Endothelial cell (in vitro differentiated cells): ENCODE results near the gene DPM3. TPM values are rescaled to one million over a fixed set of nuclear protein-coding genes. Genes with fewer than 3 reads are reported as not detected.

ENCODE experiments used
- DNase-seq: peaks from one replicate; pipeline ENCODE4 v3.0.0; 2021; ENCODE audit warnings: low spot score
- H3K27ac Mint-ChIP-seq: one replicate; pipeline ENCODE4 v1.8.0; 2021; ENCODE audit warnings: mixed read lengths, inconsistent platforms; ENCODE audit not compliant: unreplicated experiment
- H3K27me3 Mint-ChIP-seq: one replicate; pipeline ENCODE4 v1.8.0; 2021; ENCODE audit warnings: mild to moderate bottlenecking, moderate library complexity, mixed read lengths, inconsistent platforms; ENCODE audit not compliant: unreplicated experiment
- H3K36me3 Mint-ChIP-seq: one replicate; pipeline ENCODE4 v1.8.0; 2021; ENCODE audit warnings: mild to moderate bottlenecking, low read depth, mixed read lengths, inconsistent platforms; ENCODE audit not compliant: unreplicated experiment
- H3K4me1 Mint-ChIP-seq: one replicate; pipeline ENCODE4 v1.8.0; 2021; ENCODE audit warnings: mild to moderate bottlenecking, mixed read lengths, inconsistent platforms; ENCODE audit not compliant: unreplicated experiment
- H3K4me3 Mint-ChIP-seq: one replicate; pipeline ENCODE4 v1.8.0; 2021; ENCODE audit warnings: mild to moderate bottlenecking, mixed read lengths, inconsistent platforms; ENCODE audit not compliant: unreplicated experiment
- H3K9me3 Mint-ChIP-seq: one replicate; pipeline ENCODE4 v1.8.0; 2021; ENCODE audit warnings: mixed read lengths, inconsistent platforms; ENCODE audit not compliant: unreplicated experiment
- CTCF ChIP-seq: fragments of 200-600 bp; sonication (generic); IDR thresholded peaks from one replicate; pipeline ENCODE4 v1.5.0; 2021; ENCODE audit warnings: antibody characterized with exemption; ENCODE audit not compliant: unreplicated experiment
- total RNA-seq: library from RNA; stranded (reverse); fragmentation: NEBNext Ultra II Directional; extraction: Animal tissue kit (Norgen Biotek cat#: 25700); gene quantifications from one replicate; pipeline ENCODE4 v1.2.1, GENCODE V29; 2021; ENCODE audit not compliant: unreplicated experiment

The DPM3 gene
- total RNA-seq, 1 donor from 2014 or later, result 39.2 TPM

GRCh38 chr1:155091071-155092051 lies 49.0 kb downstream of the DPM3 start:
- Mint-ChIP-seq H3K9me3 (no peaks in the 10 kb centered on the region), H3K27me3 (peaks cover 15% of the 10 kb centered on the region), H3K4me3 (peak overlapping the region; percentile 29), H3K36me3 (peaks cover 14% of the 10 kb centered on the region), H3K27ac (no peak overlapping the region), H3K4me1 (peaks cover 32% of the 10 kb centered on the region)
- TF ChIP-seq CTCF, result peak; percentile 99
- DNase-seq, result peak; percentile 95

Other genes with a start within 250 kb of the DPM3 start
- gene PMVK, start 203.8 kb downstream of the DPM3 start, total RNA-seq, result 26.7 TPM
- gene PBXIP1, start 184.4 kb downstream of the DPM3 start, total RNA-seq, result 82.1 TPM
- 49.8 TPM for gene PYGO2, start 178.7 kb downstream of the DPM3 start, total RNA-seq
- gene SHC1, start 169.8 kb downstream of the DPM3 start, total RNA-seq, result 915 TPM
- 48.3 TPM for gene CKS1B, start 165.8 kb downstream of the DPM3 start, total RNA-seq
- 35.9 TPM for gene FLAD1, start 157.2 kb downstream of the DPM3 start, total RNA-seq
- 0.82 TPM for gene LENEP, start 146.9 kb downstream of the DPM3 start, total RNA-seq
- 23.3 TPM for gene ZBTB7B, start 137.7 kb downstream of the DPM3 start, total RNA-seq
- gene DCST2, start 106.8 kb downstream of the DPM3 start, total RNA-seq, result 2.8 TPM
- not detected for gene DCST1, start 106.7 kb downstream of the DPM3 start, total RNA-seq
- 382 TPM for gene ADAM15, start 89.2 kb downstream of the DPM3 start, total RNA-seq
- gene EFNA4, start 76.8 kb downstream of the DPM3 start, total RNA-seq, result 25.2 TPM
- 9.6 TPM for gene EFNA3, start 61.7 kb downstream of the DPM3 start, total RNA-seq
- 413 TPM for gene EFNA1, start 12.7 kb downstream of the DPM3 start, total RNA-seq
- gene SLC50A1, start 4.7 kb downstream of the DPM3 start, total RNA-seq, result 43.9 TPM
- 173 TPM for gene KRTCAP2, start 32.8 kb upstream of the DPM3 start, total RNA-seq
- gene TRIM46, start 33.3 kb upstream of the DPM3 start, total RNA-seq, result 8.5 TPM
- 35.5 TPM for gene THBS3, start 67.4 kb upstream of the DPM3 start, total RNA-seq
- gene MTX1, start 68.2 kb upstream of the DPM3 start, total RNA-seq, result 38.8 TPM
- 54.1 TPM for gene ENTREP3, start 115.0 kb upstream of the DPM3 start, total RNA-seq
- 54.9 TPM for gene SCAMP3, start 121.8 kb upstream of the DPM3 start, total RNA-seq
- gene CLK2, start 133.0 kb upstream of the DPM3 start, total RNA-seq, result 62.8 TPM
- gene HCN3, start 136.9 kb upstream of the DPM3 start, total RNA-seq, result 7.3 TPM
- gene PKLR, start 160.9 kb upstream of the DPM3 start, total RNA-seq, result not detected
- 540 TPM for gene FDPS, start 168.3 kb upstream of the DPM3 start, total RNA-seq
- gene RUSC1, start 180.4 kb upstream of the DPM3 start, total RNA-seq, result 67.1 TPM